ENCODE results near the gene NOXA1. TPM values are rescaled to one million over a fixed set of nuclear protein-coding genes. Genes with fewer than 3 reads are reported as not detected.

NOXA1 gene
- total RNA-seq, 2 donors from 2014 or later: 0.94 to 3.4 TPM

DNA sequence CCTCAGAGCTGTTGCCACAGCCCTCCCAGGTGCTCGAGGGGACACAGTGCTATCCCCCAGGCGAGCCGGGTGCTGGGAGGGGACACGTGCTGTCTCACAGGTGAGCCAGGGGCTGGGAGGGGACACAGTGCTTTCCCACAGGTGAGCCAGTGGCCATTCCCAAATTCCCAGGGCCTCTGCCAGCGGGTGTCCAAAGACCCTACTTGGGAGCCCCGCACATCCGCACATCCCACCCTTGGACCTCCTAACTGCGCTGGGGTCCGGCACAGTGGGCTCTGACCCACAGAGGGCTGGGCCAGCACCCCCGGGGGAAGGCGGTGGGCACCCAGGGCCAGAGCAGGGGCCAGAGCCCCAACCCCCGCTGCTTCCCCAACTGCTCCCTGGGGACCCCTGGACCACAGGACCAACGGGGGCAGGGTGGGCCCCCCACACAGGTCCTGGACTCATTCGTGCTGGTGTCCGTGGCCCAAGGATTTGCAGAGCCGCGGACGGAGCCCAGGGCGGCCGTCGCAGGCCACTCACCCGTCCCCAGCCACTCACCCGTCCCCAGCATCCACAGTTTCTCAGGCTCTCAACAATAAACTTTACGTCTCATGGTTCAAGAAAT lies 18.1 kb upstream of the NOXA1 start:
- no peak for TF ChIP-seq CTCF (IDR thresholded peaks at IDR 0.05)
- peaks cover 0 to 23% of the 10 kb centered on the region in 2 donors for H3K4me1 ChIP-seq
- no peak overlapping the region for H3K27ac ChIP-seq
- H3K9me3 ChIP-seq: no peaks in the 10 kb centered on the region
- H3K36me3 ChIP-seq: no peaks in the 10 kb centered on the region
- no peak overlapping the region for H3K4me3 ChIP-seq
- no peaks in the 10 kb centered on the region for H3K27me3 ChIP-seq
- DNase-seq (ENCODE audit: low spot score): no peak

GRCh38 chr9:137405677-137406081 lies 17.5 kb upstream of the NOXA1 start:
- Histone ChIP-seq H3K4me3 (no peak overlapping the region), H3K27me3 (no peaks in the 10 kb centered on the region), H3K27ac (no peak overlapping the region), H3K36me3 (no peaks in the 10 kb centered on the region), H3K4me1 (peaks cover 0 to 26% of the 10 kb centered on the region in 2 donors), H3K9me3 (no peaks in the 10 kb centered on the region)
- TF ChIP-seq CTCF (IDR thresholded peaks at IDR 0.05): no peak
- no peak for DNase-seq (ENCODE audit: low spot score)

- no peaks in the 10 kb centered on the region for H3K9me3 ChIP-seq
- H3K4me3 ChIP-seq: peak overlapping the region in 1 of 2 donors; percentile 54
- no peaks in the 10 kb centered on the region for H3K36me3 ChIP-seq
- DNase-seq (ENCODE audit: low spot score): no peak
- peak overlapping the region; percentile 29 to 66 for H3K27ac ChIP-seq
- H3K27me3 ChIP-seq: no peaks in the 10 kb centered on the region
- peaks cover 0 to 32% of the 10 kb centered on the region in 2 donors for H3K4me1 ChIP-seq
- TF ChIP-seq CTCF (IDR thresholded peaks at IDR 0.05): no peak
These were observed 17.0 kb upstream of the NOXA1 start for GRCh38 chr9:137406085-137406760.

DNA sequence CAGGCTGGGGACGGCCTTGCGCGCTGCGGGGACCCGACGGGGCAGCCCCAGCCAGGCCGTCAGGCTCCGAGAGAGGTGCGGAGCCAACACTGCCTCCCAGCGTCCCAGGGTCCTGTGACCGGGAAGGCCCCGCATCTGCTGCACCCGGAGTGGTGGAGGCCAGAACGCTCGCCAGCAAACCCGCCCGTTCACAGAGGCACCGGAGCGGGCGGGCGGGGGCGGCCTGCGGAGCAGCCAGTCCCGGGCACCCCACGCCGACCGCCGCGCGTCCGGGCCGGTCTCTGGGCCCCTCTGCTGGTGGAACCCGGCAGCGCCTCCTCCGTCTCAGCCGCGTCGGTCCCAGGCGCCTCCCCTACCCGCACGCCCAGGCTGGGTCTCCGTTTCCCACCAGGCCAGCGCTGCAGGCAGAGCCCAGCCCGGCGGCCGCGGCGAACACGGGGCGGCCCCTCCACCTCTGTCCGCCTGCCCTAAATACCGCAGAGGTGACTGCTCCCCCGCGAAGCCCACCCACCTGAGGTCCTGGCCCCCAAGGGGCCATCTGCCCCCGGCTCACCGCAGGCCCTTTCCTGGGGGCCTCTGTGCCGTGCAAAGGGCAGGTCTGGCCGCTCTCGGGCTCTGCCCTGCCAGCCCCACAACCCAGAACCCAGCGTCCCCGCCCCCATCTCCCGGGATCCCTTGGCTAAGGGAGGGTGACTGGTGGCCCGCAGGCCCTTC lies 16.2 kb upstream of the NOXA1 start:
- Histone ChIP-seq H3K4me3 (peak overlapping the region; percentile 8 to 54), H3K27me3 (no peaks in the 10 kb centered on the region), H3K36me3 (no peaks in the 10 kb centered on the region), H3K9me3 (no peaks in the 10 kb centered on the region), H3K27ac (peak overlapping the region; percentile 29 to 66), H3K4me1 (peaks cover 0 to 38% of the 10 kb centered on the region in 2 donors)
- DNase-seq (ENCODE audit: low spot score): no peak
- peak; percentile 68 to 87 for TF ChIP-seq CTCF (IDR thresholded peaks at IDR 0.05)

- Histone ChIP-seq H3K9me3 (no peaks in the 10 kb centered on the region), H3K4me3 (peak overlapping the region; percentile 8 to 54), H3K27me3 (no peaks in the 10 kb centered on the region), H3K4me1 (peaks cover 0 to 45% of the 10 kb centered on the region in 2 donors), H3K36me3 (no peaks in the 10 kb centered on the region), H3K27ac (peak overlapping the region; percentile 29 to 66)
- TF ChIP-seq CTCF (IDR thresholded peaks at IDR 0.05): no peak
- DNase-seq (ENCODE audit: low spot score): no peak
These were observed 15.4 kb upstream of the NOXA1 start for GRCh38 chr9:137407590-137408300.
